Neural progenitor cell (in vitro differentiated cells): ENCODE results near the gene ABCG2.

Source experiments
- EZH2 ChIP-seq: fragments of 200-600 bp; sonication (generic); IDR thresholded peaks from 2 replicates; pipeline ENCODE4 v1.6.1; 2017; ENCODE audit warnings: antibody characterized with exemption, mild to moderate bottlenecking, moderate library complexity
- EZH2phosphoT487 ChIP-seq: fragments of 200-600 bp; sonication (generic); IDR thresholded peaks from 2 replicates; pipeline ENCODE4 v1.6.1; 2017; ENCODE audit warnings: antibody characterized with exemption
- TF ChIP-seq, protein P1 (sequence below): fragments of 200-600 bp; sonication (generic); IDR thresholded peaks from 2 replicates; pipeline ENCODE4 v1.5.1; 2017; ENCODE audit warnings: antibody characterized with exemption, mild to moderate bottlenecking

DNA sequence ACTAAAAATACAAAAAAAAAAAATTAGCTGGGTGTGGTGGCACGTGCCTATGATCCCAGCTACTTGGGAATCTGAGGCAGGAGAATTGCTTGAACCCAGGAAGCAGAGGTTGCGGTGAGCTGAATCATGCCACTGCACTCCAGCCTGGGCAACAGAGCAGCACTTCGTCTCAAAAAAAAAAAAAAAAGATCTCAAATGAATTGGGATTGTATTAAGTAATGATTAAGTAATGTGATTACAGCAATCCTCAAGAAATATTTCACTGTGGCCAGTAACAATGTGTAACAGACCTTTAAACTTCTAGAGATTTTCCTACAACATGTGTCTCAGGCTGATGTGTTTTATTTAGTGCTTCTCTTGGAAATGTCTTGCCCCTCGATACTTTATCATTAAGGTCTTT, 104.2 kb downstream of the ABCG2 start:
- TF ChIP-seq, protein P1, sequence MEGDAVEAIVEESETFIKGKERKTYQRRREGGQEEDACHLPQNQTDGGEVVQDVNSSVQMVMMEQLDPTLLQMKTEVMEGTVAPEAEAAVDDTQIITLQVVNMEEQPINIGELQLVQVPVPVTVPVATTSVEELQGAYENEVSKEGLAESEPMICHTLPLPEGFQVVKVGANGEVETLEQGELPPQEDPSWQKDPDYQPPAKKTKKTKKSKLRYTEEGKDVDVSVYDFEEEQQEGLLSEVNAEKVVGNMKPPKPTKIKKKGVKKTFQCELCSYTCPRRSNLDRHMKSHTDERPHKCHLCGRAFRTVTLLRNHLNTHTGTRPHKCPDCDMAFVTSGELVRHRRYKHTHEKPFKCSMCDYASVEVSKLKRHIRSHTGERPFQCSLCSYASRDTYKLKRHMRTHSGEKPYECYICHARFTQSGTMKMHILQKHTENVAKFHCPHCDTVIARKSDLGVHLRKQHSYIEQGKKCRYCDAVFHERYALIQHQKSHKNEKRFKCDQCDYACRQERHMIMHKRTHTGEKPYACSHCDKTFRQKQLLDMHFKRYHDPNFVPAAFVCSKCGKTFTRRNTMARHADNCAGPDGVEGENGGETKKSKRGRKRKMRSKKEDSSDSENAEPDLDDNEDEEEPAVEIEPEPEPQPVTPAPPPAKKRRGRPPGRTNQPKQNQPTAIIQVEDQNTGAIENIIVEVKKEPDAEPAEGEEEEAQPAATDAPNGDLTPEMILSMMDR: no peak
- TF ChIP-seq EZH2: no peak
- TF ChIP-seq EZH2phosphoT487: no peak
